GM18951 (cell line): ENCODE measurements around the gene TIMM44.

Source experiments
- POLR2A ChIP-seq: IDR thresholded peaks from 4 replicates; pipeline ENCODE4 v1.6.1; 2011; ENCODE audit warnings: mild to moderate bottlenecking; ENCODE audit not compliant: insufficient read length, insufficient read depth; ENCODE audit errors: extremely low read depth
- in situ Hi-C: fragments of 300-500 bp; cut with MboI; formaldehyde crosslinking; loops from one replicate; pipeline ENCODE4 v1.12.0; 2022; ENCODE audit warnings: low sequenced_read_pairs, mixed read lengths, inconsistent platforms; ENCODE audit not compliant: unreplicated experiment

The TIMM44 gene

GRCh38 chr19:7943444-7944176 lies at the start of gene TIMM44:
TSS of gene TIMM44 (minus strand) at chr19:7943666. CDS start at chr19:7943651, 15 bp downstream.
- in situ Hi-C loops, result no loop called here
- TF ChIP-seq POLR2A, result peak; percentile 91

GRCh38 chr19:7992575-7992974 lies 49.1 kb upstream of the TIMM44 start:
- in situ Hi-C loops, result no loop called here
- TF ChIP-seq POLR2A, result no peak

GRCh38 chr19:7989071-7989575 lies 45.7 kb upstream of the TIMM44 start:
- no peak for TF ChIP-seq POLR2A
- in situ Hi-C loops, result no loop called here

- in situ Hi-C loops, result no loop called here
- no peak for TF ChIP-seq POLR2A
Observed at GRCh38 chr19:7988307-7988706, 44.8 kb upstream of the TIMM44 start.

- no peak for TF ChIP-seq POLR2A
- in situ Hi-C loops, result no loop called here
Observed at GRCh38 chr19:7987114-7987768, 43.8 kb upstream of the TIMM44 start.

GRCh38 chr19:7986321-7987113 lies 43.1 kb upstream of the TIMM44 start:
- no peak for TF ChIP-seq POLR2A
- in situ Hi-C loops, result no loop called here

GRCh38 chr19:7985481-7985911 lies 42.0 kb upstream of the TIMM44 start:
- in situ Hi-C loops, result no loop called here
- TF ChIP-seq POLR2A, result no peak

GRCh38 chr19:7983995-7984837 lies 40.8 kb upstream of the TIMM44 start:
- no peak for TF ChIP-seq POLR2A
- in situ Hi-C loops, result no loop called here

- in situ Hi-C loops, result no loop called here
- no peak for TF ChIP-seq POLR2A
Observed at GRCh38 chr19:7983286-7983950, 40.0 kb upstream of the TIMM44 start.

GRCh38 chr19:7982651-7983099 lies 39.2 kb upstream of the TIMM44 start:
- no peak for TF ChIP-seq POLR2A
- in situ Hi-C loops, result no loop called here

GRCh38 chr19:7982103-7982502 lies 38.6 kb upstream of the TIMM44 start:
- no peak for TF ChIP-seq POLR2A
- in situ Hi-C loops, result no loop called here

GRCh38 chr19:7981661-7982060 lies 38.2 kb upstream of the TIMM44 start:
- in situ Hi-C loops, result no loop called here
- TF ChIP-seq POLR2A, result no peak
